Endometrium (tissue), 2 donors: ENCODE results near the gene NDRG3.
"Not testable (repeated sequence)": the region's sequence is repeated elsewhere in the genome, so short reads cannot be mapped to it uniquely, and the experiment has no call there.

ENCODE experiments used
- FAIRE-seq: peaks from 2 replicates; lab custom pipeline; 2012; peaks lifted over from hg19 to GRCh38; lab: Jason Lieb, UNC
- donor health status: control.
- donor health status: control.

The NDRG3 gene

GRCh38 chr20:36760647-36761046, 14.8 kb upstream of the NDRG3 start:
- no peak for FAIRE-seq

DNA sequence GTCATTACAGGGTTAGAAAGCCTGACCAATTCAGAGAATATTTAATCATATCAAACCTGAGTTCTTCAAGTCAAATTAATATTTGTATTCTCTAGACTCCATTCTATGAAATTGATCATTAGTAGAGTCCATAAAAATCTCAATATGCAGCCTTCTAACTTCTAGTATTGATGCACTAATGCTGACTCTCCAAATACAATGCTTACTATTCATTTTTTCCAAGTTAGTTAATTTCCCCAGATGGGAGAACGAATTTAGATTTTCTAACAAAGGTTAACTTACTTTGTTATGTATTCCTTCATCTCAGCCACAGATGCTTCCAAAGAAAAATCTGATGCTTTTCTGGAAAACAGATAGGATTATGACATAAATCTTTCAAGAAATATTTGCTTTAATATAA, 12.4 kb upstream of the NDRG3 start:
- FAIRE-seq, result no peak

DNA sequence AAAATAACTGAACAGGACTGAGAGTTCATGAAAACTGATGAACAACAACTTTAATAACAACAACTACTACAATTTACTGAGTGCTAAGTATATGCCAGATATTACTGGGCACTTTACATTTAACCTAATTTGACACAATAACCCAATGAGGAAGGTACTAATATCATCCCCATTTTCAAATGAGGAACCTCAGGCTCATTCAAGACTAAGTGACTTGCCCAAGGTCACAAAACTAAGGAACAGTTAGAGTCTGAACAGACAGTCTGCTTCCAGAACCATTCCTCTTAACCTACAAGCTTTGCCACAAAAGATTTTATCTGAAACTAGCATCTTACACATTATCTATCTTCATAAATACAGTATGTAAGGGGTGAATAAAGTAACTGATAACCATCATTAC, 10.6 kb upstream of the NDRG3 start:
- FAIRE-seq, result no peak

GRCh38 chr20:36754656-36755222, 8.8 kb upstream of the NDRG3 start:
- no peak for FAIRE-seq

DNA sequence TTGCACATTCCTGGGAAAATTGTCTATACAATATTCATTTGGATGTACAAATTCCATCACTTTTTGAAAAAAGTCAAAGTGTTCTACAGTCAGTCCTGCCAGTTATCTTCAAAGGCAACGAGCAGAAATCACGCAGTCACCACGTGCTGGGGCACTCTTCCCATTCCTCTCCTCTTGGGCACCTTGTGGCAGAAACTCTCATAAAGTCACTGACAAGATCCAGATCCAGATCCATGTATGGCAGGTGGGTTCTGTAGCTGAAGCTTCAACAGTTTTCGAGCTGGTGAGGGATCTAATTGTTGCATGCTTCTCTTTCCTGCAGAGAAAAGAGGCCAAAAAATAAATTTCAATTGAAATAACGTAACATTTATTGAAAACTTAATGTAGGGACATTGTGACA, 6.7 kb upstream of the NDRG3 start:
- no peak for FAIRE-seq

DNA sequence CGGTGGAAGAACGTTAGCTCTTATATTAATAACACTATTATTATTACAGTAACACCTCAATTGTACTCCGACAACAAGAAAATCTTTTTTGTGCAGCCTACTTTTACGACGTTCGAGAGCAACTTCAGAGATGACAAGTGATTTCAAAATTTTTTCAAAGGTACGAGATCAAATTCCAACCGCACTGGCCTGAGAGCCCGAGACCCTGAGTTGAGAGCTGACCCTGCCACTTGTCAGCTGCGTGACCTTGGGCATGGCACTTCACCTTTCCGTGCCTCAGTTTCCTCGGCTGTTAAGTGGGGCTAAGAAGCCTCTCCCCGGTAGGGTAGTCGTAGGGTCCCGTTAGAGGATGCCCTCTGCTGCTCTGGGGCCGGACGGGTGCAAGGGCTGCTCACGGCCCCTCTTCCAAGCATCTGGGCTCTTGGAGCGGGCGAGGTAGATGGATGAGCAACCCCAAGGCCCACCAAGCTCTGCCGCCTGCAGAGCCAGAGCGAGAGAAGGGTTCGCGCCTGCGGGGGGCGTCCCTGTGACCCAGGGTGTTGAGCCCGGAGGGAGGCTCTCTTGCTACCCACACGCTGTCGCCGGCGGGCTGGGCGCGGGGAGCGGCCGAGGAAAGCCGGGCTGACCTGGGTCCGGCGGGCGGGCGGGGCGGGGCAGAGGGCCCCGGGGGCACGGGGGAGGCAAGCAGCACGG, 510 bp downstream of the NDRG3 start:
- no peak for FAIRE-seq

- no peak for FAIRE-seq
Measured at GRCh38 chr20:36744764-36745191, 1.1 kb downstream of the NDRG3 start.

GRCh38 chr20:36744243-36744642, 1.6 kb downstream of the NDRG3 start:
- FAIRE-seq, result no peak

DNA sequence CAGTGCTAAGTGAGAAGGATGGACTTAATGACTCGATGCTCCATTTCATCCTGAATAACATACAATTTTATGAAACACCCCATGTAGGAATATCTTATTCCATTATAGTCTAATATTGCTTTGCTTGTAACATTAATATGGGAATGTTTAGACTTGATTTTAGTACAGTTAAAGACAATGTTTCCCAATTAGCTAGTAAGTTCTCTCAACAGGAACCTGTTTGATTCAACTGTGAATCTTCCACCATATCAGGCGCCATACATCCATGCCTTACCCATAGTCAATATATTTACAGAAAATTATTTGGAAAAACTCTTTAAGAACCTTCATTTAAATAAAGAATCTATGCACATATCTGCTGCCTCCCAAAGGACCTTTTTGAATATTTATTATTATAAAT, 3.3 kb downstream of the NDRG3 start:
- FAIRE-seq, result no peak

DNA sequence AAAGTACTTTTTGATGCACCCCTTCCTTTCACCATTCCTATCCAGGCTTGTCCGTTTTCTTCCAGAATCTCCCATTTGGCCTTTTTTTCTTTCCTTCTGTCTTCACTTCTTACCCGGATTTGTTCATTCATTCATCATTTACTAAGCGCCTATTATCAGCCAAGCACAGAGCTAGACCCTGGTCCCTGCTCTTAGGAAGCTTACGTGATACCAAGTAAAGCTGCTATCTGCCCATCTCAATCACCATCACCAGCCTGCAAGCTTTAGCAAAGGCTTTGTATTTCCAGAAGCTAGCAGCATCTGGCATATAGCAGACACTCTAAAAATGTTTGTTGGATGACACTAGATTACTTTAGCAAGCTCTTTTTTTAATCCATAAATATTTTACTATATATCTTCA, 4.8 kb downstream of the NDRG3 start:
- no peak for FAIRE-seq

GRCh38 chr20:36737183-36737499, 8.7 kb downstream of the NDRG3 start:
- no peak for FAIRE-seq

DNA sequence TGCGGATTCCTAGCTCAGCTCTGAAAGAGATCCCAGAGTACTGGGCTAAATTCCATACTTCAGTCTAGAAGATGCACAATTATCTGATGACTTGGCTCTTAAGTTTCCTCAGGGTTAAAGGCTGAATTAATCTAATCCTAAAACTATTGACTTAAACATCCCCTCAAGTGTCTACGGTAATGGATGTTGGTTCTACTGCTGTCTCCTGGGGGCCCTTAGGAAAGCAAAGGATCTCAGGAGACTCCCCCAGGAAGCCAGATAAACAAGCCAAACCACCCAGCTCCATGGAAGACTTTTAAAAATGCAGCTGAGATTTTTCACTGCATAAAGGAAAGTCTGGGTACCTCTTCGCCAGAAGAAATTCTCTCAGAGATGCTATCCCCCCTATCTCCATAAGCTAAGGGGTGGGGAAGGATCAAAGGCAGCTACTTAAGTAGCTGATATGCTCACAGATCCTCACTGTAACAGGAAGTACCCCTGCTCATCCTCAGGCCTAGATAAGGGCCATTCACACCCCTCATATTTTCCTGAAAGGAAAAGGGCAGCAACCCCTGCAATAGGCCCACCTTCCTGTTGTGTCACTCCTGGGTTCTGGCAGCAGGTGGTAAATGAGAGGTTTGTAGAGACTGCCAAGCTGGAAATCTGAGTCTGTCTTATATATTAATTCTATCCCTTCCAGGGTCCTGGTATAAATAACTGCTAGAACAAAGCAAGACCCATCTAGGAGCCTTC, 9.3 kb downstream of the NDRG3 start:
- no peak for FAIRE-seq

DNA sequence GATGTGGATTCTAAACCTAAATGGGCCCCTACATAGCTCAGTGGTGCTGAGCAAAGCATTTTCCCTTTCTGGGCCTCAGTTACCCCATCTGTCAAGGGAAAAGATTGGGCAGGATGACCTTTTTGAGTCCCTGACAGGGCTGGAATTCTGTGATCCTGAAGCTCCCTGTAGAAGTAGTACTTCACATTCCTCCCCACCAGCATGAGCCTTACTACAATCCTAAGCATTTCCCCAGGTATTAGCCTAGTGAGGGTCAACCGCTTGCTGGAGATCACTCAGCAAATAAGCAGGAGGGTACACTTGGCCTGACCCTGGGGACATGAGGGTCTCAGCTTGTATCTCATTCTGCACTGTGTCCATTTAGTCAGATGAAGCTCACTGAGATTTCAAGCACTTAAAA, 13.4 kb downstream of the NDRG3 start:
- FAIRE-seq, result no peak

DNA sequence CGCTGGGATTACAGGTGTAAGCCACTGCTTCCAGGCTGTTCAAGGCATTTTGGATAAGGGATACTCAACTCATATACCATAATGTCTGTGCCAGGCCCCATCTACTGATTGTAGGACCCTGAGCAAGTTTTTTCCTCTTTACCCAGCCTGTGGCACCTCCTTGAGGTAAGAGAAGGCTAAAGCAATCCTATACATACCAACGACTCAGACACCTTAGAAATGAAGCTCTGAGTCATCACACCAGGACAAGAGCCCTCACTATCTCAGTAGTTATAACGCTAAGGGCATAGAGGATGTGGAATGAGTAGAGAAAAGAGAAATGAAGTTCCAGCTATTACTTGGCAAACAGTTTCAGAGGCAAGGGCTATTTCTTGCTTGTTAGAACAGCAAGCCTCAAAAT, 16.9 kb downstream of the NDRG3 start:
- no peak for FAIRE-seq

GRCh38 chr20:36726168-36726567, 19.7 kb downstream of the NDRG3 start:
- FAIRE-seq, result no peak

- FAIRE-seq, result no peak
Measured at GRCh38 chr20:36720510-36720909, 25.4 kb downstream of the NDRG3 start.

DNA sequence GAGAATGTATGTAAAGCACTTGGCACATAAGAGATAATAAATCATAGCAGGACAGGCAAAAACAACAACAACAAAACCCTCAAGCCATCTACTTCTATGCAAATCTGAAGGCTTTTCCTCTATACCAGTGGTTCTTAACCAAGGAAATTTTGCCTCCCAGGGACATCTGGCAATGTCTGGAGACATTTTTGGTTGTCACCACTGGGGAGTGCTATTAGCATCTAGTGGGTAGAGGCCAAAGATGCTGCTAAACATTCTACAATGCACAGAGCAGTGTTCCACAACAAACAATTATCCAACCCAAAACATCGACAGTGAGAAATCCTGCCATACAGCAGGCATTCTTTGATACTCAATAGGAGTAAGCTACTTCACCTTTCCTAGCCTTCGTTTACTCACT, 28.2 kb downstream of the NDRG3 start:
- no peak for FAIRE-seq

DNA sequence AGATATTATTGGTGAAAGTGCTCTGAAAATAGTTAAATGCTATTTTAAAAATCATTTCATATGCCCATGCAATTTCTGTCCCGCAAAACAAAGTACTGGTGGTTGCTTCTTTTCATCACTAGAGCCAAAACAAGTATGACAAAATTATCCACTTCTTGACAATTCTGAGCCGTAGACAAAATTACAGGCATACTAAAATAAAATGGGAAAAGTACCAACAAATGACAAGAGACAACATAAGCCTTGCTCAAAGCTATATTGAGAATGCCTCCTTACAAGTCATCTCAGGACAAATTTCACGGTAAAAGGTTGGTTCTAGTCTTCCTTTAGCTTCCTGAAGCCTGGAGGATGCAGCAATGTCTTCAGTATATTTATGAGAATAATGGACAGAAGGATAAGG, 28.9 kb downstream of the NDRG3 start:
- FAIRE-seq, result no peak

DNA sequence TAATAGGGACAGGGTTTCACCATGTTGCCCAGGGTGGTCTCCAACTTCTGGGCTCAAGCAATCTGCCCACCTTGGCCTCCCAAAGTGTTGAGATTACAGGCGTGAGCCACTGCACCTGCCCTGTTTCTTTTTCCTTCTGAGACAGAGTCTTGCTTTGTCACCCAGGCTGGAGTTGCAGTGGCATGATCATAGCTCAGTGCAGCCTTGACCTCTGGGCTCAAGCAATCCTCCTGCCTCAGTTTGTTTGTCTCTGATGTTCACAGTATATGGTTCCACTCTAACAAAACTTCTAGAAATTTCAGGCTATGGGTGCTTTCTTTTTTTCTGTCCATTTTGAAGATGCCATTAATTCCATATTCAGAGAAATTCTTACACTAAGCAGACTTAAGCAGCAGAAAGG, 33.1 kb downstream of the NDRG3 start:
- FAIRE-seq, result no peak

DNA sequence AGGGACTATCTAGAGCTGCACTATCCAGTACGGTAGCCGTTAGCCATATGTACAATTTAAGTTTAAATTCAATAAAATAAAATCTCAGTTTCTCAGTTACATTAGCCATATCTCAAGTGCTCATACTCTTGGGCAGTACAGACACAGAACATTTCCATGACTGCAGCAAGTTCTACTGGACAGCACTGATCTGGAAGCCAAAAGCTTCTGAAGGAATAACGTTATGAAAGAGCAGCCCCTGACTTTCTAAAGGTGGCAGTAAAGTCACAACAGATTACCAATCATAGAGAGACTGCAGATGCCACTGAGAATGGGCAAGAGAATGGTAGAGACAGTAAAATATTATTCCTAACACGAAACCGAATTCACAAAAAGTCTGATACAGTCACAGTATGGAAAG, 36.8 kb downstream of the NDRG3 start:
- no peak for FAIRE-seq

- no peak for FAIRE-seq
Measured at GRCh38 chr20:36703530-36703929, 42.4 kb downstream of the NDRG3 start.

DNA sequence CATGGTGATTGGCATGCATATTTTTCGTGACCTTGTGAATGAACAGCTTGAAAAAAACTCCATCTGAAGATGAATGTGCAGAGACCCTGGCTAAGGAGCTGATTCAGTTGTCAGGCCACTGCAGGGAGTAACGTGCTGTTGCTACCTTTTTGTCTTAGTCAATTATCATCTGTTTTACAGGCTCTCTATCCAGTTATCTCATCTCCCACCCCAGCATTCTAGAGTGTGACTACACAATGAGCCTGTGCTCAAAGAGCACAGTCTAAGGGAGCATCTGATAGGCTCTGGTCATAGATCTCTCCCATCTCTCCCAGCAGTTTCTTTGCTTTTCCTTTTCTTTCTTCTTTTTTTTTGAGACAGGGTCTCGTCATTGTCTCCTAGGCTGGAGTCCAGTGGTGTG, 45.5 kb downstream of the NDRG3 start:
- no peak for FAIRE-seq

- FAIRE-seq, result not testable (repeated sequence)
Measured at GRCh38 chr20:36695467-36695866, 50.4 kb downstream of the NDRG3 start.

DNA sequence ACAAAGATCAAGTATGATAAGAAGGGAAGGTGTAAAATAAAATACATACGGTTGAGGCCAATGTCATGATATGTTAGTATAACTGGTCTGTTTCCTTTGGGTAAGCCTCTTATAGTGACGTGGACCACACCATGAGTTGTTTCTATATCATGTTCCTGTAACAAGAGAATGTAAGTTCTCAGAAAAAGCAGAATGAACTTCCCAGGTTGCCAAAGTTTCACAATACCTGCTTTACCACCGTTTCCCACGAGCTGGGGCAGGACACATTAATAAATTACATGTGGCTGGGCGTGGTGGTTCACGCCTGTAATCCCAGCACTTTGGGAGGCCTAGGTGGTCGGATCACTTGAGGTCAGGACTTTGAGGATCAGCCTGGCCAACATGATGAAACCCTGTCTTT, 57.3 kb downstream of the NDRG3 start:
- FAIRE-seq, result no peak
